Measurements from ENCODE around the gene RPA1.

DNA sequence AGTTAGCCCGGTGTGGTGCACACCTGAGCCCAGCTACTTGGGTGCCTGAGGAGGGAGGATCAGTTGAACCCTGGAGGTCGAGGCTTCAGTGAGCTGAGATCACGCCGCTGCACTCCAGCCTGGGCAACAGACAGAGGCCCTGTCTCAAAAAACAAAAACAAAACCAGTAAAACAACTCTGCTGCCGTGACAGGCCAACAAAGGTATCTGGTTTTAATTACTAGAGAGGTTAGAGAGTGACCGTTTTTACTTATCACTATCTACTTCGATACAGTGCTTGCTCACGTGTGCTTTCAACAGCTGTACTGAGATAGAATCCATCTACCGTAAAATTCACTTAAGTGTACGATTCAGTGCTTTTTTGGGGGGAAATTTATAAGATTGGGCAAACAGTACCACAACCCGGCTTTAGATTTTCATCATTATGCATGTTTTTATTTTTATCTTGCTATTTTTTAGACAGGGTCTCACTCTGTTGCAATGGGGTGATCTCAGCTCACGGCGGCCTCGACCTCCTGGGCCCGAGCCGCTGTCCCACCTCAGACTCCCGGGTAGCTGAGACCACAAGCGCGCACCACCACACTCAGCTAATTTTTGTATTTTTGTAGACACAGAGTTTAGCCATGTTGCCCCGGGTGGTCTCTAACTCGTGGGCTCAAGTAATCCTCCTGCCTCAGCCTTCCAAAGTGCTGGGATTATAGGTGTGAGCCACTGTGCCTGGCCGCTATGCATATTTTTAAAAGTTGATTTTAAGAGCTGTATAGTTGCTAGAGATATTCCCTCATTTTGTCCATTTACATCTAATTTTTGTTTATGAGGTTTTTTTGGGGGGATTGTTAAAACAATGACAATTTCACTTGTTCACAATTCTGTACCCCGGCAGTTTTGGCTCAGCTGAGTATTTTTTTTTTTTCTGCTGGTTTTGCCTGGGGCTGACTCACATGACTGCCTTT lies 37.0 kb upstream of the RPA1 start:
- no peak for TF ChIP-seq EP300 (IDR thresholded peaks at IDR 0.05)
- TF ChIP-seq, protein P1, sequence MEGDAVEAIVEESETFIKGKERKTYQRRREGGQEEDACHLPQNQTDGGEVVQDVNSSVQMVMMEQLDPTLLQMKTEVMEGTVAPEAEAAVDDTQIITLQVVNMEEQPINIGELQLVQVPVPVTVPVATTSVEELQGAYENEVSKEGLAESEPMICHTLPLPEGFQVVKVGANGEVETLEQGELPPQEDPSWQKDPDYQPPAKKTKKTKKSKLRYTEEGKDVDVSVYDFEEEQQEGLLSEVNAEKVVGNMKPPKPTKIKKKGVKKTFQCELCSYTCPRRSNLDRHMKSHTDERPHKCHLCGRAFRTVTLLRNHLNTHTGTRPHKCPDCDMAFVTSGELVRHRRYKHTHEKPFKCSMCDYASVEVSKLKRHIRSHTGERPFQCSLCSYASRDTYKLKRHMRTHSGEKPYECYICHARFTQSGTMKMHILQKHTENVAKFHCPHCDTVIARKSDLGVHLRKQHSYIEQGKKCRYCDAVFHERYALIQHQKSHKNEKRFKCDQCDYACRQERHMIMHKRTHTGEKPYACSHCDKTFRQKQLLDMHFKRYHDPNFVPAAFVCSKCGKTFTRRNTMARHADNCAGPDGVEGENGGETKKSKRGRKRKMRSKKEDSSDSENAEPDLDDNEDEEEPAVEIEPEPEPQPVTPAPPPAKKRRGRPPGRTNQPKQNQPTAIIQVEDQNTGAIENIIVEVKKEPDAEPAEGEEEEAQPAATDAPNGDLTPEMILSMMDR (IDR thresholded peaks at IDR 0.05) = no peak
- TF ChIP-seq POLR2A (IDR thresholded peaks at IDR 0.05) = no peak
